ENCODE results near the gene ELOVL4.

The ELOVL4 gene

DNA sequence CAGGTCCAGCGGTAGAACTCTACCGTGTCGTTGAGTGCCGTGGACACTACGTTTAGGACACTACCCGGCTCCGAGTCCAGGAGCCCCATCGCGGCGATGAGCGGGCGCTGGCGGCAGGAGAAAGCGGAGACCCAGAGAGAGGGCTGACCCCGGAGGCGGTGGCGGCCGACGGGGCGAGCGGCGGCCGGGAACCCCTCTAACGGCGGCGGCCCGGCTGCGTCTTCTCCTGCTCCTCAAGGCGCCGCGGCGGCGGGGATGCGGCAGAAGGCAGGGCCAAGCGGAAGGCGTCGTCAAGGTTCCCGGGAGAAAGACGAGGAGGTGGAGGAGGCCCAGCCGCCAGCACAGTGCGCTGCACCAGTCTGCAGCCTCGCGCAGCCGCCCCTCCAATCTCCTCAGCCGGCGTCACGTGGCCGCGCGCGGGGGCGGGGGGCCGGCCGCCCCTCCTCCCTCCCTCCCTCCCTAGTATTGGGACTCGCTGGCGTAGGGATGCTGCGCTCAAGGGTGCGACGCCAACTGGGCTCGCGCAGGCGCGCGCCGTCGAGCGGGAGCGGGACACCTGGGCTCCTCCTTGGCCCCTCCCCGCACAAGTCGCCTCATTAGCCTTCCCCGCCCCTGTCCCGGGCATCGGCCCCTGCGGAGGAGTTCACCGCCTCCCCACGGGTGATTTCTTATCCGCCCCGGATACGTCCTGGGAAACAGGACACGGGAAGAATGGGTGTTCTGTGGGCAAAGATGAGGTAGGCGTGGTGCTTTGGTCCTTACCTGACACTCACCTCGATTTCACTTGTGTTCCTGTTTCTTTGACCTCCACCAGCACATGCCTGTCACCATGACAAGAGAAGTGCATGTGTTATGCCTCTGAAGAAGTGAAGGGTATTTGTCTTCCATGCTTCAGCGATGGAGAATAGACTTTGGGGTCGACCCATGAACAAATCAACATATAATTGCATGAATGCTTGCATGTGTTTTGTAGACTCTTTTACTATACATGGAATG lies at the start of gene ELOVL4:
ELOVL4 (minus strand) TSS at position 363 of the 996 bp plus-strand sequence; CDS start at position 89, 274 bp downstream.
- Histone ChIP-seq H3K4me1 (ENCODE audit: control insufficient read depth in 1 of 2, insufficient read depth in 2 of 2, low read length in 2 of 2) (peaks cover 0 to 13% of the 10 kb centered on the region in 2 donors), H3K36me3 (ENCODE audit: control insufficient read depth in 1 of 2, insufficient read depth in 2 of 2, low read length in 2 of 2) (no peaks in the 10 kb centered on the region), H3K9me3 (ENCODE audit: control insufficient read depth in 1 of 2, low read length in 2 of 2) (no peaks in the 10 kb centered on the region), H3K4me3 (ENCODE audit: low read depth in 1 of 2, low read length in 2 of 2) (peak within 1 kb of the TSS; percentile 60 to 90), H3K27me3 (ENCODE audit: low read depth, low read length) (no peaks in the 10 kb centered on the region), H3K27ac (ENCODE audit: low read length) (no peak within 1 kb of the TSS)

DNA sequence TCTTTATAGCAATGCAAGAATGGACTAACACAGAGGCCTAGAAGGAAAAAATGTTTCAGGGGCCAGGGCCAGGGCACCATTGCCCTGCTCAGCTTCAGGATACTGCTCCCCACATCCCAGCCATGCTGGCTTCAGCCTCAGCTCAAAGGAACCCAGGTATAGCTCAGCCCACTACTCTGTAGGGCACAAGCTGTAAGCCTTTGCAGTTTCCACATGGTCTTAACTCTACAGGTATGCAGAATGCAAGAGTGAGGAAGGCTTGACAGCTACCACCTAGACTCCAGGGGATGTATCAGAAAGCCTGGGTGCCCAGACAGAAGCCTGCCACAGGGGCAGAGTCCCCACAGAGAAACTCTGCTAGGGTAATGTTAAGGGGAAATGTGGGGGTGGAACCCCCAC lies 46.6 kb upstream of the ELOVL4 start:
- Histone ChIP-seq H3K36me3 (ENCODE audit: control insufficient read depth in 1 of 2, insufficient read depth in 2 of 2, low read length in 2 of 2) (no peaks in the 10 kb centered on the region), H3K4me3 (ENCODE audit: low read depth in 1 of 2, low read length in 2 of 2) (no peak overlapping the region), H3K27ac (ENCODE audit: low read length) (no peak overlapping the region), H3K27me3 (ENCODE audit: low read depth, low read length) (no peaks in the 10 kb centered on the region), H3K4me1 (ENCODE audit: control insufficient read depth in 1 of 2, insufficient read depth in 2 of 2, low read length in 2 of 2) (no peaks in the 10 kb centered on the region), H3K9me3 (ENCODE audit: control insufficient read depth in 1 of 2, low read length in 2 of 2) (no peaks in the 10 kb centered on the region)

DNA sequence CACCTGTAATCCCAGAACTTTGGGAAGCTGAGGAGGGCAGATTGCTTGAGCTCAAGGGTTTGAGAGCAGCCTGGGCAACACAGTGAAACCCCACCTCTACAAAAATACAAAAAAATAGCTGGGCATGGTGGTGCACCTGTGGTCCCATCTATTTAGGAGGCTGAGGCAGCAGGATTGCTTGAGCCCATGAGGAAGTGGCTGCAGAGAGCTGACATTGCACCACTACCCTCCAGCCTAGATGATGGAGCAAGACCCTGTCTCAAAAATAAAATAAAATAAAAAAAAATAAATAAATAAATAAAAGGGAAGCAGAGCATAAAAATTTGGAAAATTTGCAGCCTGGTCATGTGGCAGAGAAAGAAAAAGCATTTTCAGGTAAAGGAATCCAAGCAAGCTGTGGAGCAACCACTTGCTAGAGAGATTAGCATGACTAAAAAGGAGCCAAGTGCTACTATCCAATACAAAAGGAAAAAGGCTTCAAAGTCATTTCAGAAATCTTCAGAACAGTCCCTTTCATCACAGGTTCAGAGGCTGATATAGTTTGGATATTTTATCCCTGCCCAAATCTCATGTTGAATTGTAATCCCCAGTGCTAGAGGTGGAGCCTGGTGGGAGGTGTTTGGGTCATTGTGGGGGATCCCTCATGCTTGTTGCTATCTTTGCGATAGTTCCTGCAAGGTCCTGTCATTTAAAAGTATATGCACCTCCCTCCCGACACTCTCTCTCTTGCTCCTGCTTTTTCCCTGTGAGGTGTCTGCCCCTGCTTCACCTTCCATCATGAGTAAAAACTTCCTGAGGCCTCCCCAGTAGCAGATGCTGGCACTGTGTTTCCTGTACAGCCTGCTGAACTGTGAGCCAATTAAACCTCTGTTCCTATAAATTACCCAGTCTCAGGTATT lies 45.9 kb upstream of the ELOVL4 start:
- Histone ChIP-seq H3K9me3 (ENCODE audit: control insufficient read depth in 1 of 2, low read length in 2 of 2) (no peaks in the 10 kb centered on the region), H3K4me1 (ENCODE audit: control insufficient read depth in 1 of 2, insufficient read depth in 2 of 2, low read length in 2 of 2) (no peaks in the 10 kb centered on the region), H3K4me3 (ENCODE audit: low read depth in 1 of 2, low read length in 2 of 2) (no peak overlapping the region), H3K27ac (ENCODE audit: low read length) (no peak overlapping the region), H3K27me3 (ENCODE audit: low read depth, low read length) (no peaks in the 10 kb centered on the region), H3K36me3 (ENCODE audit: control insufficient read depth in 1 of 2, insufficient read depth in 2 of 2, low read length in 2 of 2) (no peaks in the 10 kb centered on the region)

DNA sequence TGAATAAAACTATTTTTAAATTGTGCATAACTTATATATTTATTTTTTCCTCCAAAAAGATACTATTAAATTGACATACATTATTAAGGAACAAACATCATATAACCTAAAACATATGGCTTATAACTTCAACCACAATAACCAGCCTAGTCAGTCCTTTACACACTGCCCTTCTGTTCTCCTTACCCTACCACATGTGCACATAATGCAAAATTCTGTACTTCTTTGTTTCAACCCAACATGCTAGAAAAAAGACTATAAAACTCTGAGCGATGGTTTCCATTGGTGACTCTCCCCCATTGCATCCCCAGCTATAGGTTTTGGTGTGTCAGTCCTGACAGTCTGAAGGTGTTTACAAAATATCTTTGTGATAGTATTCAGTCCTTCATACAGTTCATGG lies 42.3 kb upstream of the ELOVL4 start:
- Histone ChIP-seq H3K9me3 (ENCODE audit: control insufficient read depth in 1 of 2, low read length in 2 of 2) (no peaks in the 10 kb centered on the region), H3K4me3 (ENCODE audit: low read depth in 1 of 2, low read length in 2 of 2) (no peak overlapping the region), H3K36me3 (ENCODE audit: control insufficient read depth in 1 of 2, insufficient read depth in 2 of 2, low read length in 2 of 2) (no peaks in the 10 kb centered on the region), H3K27me3 (ENCODE audit: low read depth, low read length) (no peaks in the 10 kb centered on the region), H3K4me1 (ENCODE audit: control insufficient read depth in 1 of 2, insufficient read depth in 2 of 2, low read length in 2 of 2) (no peaks in the 10 kb centered on the region), H3K27ac (ENCODE audit: low read length) (no peak overlapping the region)

DNA sequence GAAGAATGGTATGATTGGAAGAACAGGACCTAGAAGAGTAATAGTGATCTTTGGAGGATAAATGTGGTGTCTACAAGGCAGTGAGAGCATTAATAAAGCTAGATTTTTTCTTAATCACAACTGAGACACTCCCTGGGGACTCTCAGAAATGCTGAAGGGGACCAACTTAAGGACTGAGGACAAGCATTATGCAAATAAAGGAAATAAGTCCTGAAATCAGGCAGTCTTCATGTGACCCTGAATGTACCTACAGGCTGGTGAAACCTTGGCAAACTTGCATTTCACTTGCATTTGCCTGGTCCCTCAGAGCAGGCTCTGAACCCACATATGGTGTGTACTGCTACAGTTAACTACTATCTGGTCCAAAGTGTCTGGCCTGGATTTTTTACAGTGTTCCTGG lies 37.8 kb upstream of the ELOVL4 start:
- Histone ChIP-seq H3K27me3 (ENCODE audit: low read depth, low read length) (no peaks in the 10 kb centered on the region), H3K27ac (ENCODE audit: low read length) (no peak overlapping the region), H3K4me1 (ENCODE audit: control insufficient read depth in 1 of 2, insufficient read depth in 2 of 2, low read length in 2 of 2) (no peaks in the 10 kb centered on the region), H3K36me3 (ENCODE audit: control insufficient read depth in 1 of 2, insufficient read depth in 2 of 2, low read length in 2 of 2) (no peaks in the 10 kb centered on the region), H3K9me3 (ENCODE audit: control insufficient read depth in 1 of 2, low read length in 2 of 2) (no peaks in the 10 kb centered on the region), H3K4me3 (ENCODE audit: low read depth in 1 of 2, low read length in 2 of 2) (no peak overlapping the region)

DNA sequence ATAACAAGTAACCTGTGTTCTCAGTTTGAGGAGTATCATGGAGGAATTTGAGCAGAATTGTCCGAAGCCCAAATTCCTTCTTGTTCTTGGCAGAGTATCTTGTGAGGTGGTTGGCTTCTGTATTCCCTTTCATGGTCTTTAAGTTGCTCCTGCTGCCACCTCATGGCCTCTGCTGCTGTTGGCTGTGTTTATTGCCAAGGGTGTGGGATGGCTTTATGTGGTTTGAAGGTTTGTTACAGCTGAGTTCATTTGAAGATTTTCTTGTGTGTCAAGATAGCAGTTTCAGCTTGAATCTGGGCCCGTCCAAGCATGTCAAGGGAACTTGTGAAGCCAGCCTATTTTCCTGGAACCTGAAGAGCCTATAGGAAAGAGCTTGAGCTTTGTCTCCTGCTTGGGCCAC lies 36.9 kb upstream of the ELOVL4 start:
- no peaks in the 10 kb centered on the region for H3K9me3 ChIP-seq (ENCODE audit: control insufficient read depth in 1 of 2, low read length in 2 of 2)
- no peaks in the 10 kb centered on the region for H3K36me3 ChIP-seq (ENCODE audit: control insufficient read depth in 1 of 2, insufficient read depth in 2 of 2, low read length in 2 of 2)
- H3K4me1 ChIP-seq (ENCODE audit: control insufficient read depth in 1 of 2, insufficient read depth in 2 of 2, low read length in 2 of 2) = no peaks in the 10 kb centered on the region
- H3K4me3 ChIP-seq (ENCODE audit: low read depth in 1 of 2, low read length in 2 of 2) = no peak overlapping the region
- no peaks in the 10 kb centered on the region for H3K27me3 ChIP-seq (ENCODE audit: low read depth, low read length)
- H3K27ac ChIP-seq (ENCODE audit: low read length) = no peak overlapping the region

DNA sequence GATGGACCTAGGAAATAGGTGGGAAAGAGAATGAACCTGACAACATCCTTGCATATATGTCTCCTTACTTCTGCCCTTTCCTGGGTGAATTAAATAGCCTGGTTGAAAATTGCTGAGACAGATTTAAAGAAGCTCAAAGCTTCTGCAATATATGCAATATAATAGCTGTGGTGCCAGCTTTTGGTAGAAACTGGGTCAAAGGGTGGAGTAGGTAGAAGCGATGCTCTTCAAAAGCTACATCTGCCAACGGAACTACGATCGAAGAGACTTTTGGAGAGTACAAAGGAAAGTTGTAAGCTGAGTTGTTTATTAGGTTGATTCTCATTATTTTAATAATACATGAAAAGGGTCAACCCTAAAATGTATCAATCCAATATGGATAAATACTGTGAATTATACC lies 34.3 kb upstream of the ELOVL4 start:
- Histone ChIP-seq H3K4me3 (ENCODE audit: low read depth in 1 of 2, low read length in 2 of 2) (no peak overlapping the region), H3K4me1 (ENCODE audit: control insufficient read depth in 1 of 2, insufficient read depth in 2 of 2, low read length in 2 of 2) (no peaks in the 10 kb centered on the region), H3K9me3 (ENCODE audit: control insufficient read depth in 1 of 2, low read length in 2 of 2) (no peaks in the 10 kb centered on the region), H3K36me3 (ENCODE audit: control insufficient read depth in 1 of 2, insufficient read depth in 2 of 2, low read length in 2 of 2) (no peaks in the 10 kb centered on the region), H3K27me3 (ENCODE audit: low read depth, low read length) (no peaks in the 10 kb centered on the region), H3K27ac (ENCODE audit: low read length) (no peak overlapping the region)

DNA sequence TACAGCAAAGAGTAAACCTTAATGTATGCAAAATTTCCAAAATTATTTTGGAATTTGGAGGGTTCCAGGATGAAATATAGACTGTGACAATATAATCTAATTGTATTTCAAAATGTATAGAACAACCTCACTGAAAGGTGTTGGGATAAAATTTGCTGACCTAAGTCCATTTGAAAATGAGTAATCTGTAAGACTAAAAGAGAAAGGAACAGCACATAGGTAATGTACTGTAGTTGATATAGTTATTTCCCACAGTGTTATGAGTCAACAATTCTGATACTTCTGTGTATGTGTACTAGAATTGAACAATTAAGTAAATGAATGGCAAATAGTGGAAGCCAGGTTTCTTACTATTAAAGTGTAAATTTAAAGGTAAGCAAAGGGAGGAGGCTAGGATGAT lies 23.8 kb upstream of the ELOVL4 start:
- Histone ChIP-seq H3K9me3 (ENCODE audit: control insufficient read depth in 1 of 2, low read length in 2 of 2) (peaks cover 2 to 6% of the 10 kb centered on the region in 2 donors), H3K4me3 (ENCODE audit: low read depth in 1 of 2, low read length in 2 of 2) (no peak overlapping the region), H3K36me3 (ENCODE audit: control insufficient read depth in 1 of 2, insufficient read depth in 2 of 2, low read length in 2 of 2) (no peaks in the 10 kb centered on the region), H3K4me1 (ENCODE audit: control insufficient read depth in 1 of 2, insufficient read depth in 2 of 2, low read length in 2 of 2) (no peaks in the 10 kb centered on the region), H3K27ac (ENCODE audit: low read length) (no peak overlapping the region), H3K27me3 (ENCODE audit: low read depth, low read length) (no peaks in the 10 kb centered on the region)

DNA sequence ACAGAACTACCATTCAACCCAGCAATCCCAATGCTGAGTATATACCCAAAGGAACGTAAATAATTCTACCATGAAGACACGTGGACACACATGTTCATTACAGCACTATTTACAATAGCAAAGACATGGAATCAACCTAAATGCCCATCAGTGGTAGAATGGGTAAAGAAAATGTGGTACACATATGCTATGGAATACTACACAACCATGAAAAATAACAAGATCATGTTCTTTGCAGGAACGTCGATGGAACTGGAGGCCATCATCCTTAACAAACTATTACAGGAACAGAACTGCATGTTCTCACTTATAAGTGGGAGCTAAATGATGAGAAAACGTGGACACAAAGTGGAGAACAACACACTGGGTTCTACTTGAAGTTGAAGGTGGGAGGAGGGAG lies 22.4 kb upstream of the ELOVL4 start:
- H3K27ac ChIP-seq (ENCODE audit: low read length) = no peak overlapping the region
- H3K27me3 ChIP-seq (ENCODE audit: low read depth, low read length) = no peaks in the 10 kb centered on the region
- no peaks in the 10 kb centered on the region for H3K4me1 ChIP-seq (ENCODE audit: control insufficient read depth in 1 of 2, insufficient read depth in 2 of 2, low read length in 2 of 2)
- H3K36me3 ChIP-seq (ENCODE audit: control insufficient read depth in 1 of 2, insufficient read depth in 2 of 2, low read length in 2 of 2) = no peaks in the 10 kb centered on the region
- H3K9me3 ChIP-seq (ENCODE audit: control insufficient read depth in 1 of 2, low read length in 2 of 2) = peaks cover 2 to 6% of the 10 kb centered on the region in 2 donors
- no peak overlapping the region for H3K4me3 ChIP-seq (ENCODE audit: low read depth in 1 of 2, low read length in 2 of 2)

DNA sequence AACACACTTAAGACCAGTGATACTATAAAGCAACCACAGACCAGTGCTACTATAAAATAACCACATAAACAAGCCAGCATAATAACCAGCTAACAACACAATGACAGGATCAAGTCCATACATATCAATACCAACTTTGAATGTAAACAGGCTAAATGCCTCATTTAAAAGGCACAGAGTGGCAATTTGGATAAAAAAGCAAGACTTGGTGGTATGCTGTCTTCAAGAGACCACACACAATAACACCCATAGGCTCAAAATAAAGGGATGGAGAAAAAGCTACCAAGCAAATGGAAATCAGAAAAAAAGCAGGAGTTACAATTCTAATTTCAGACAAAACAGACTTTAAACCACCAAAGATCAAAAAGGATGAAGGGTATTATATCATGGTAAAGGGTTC lies 19.8 kb upstream of the ELOVL4 start:
- H3K9me3 ChIP-seq (ENCODE audit: control insufficient read depth in 1 of 2, low read length in 2 of 2) = peaks cover 2 to 6% of the 10 kb centered on the region in 2 donors
- no peak overlapping the region for H3K27ac ChIP-seq (ENCODE audit: low read length)
- no peaks in the 10 kb centered on the region for H3K27me3 ChIP-seq (ENCODE audit: low read depth, low read length)
- no peaks in the 10 kb centered on the region for H3K4me1 ChIP-seq (ENCODE audit: control insufficient read depth in 1 of 2, insufficient read depth in 2 of 2, low read length in 2 of 2)
- H3K36me3 ChIP-seq (ENCODE audit: control insufficient read depth in 1 of 2, insufficient read depth in 2 of 2, low read length in 2 of 2) = no peaks in the 10 kb centered on the region
- no peak overlapping the region for H3K4me3 ChIP-seq (ENCODE audit: low read depth in 1 of 2, low read length in 2 of 2)

DNA sequence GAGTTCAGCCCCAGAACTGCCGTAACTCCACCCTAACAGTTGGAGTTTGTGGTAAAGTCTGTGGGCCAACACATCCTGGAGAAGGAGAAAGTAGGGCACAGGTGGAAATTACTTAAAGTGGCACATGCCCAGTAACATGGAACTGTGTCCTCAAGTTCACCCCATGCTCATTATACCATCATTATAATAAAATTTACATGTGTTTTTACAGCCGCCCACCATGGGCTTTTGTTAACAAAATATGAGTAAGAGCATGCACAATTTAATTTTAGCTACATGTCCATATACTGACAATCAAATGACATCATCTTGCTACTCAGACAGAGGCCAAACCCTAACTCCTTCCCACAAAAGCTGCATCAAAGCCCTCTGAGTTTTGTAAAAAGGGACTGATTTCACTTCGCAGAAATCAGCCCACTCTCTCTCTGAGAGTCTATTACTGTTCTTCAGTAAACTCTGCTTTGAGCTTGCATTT lies 17.3 kb upstream of the ELOVL4 start:
- peaks cover 2 to 3% of the 10 kb centered on the region in 2 donors for H3K9me3 ChIP-seq (ENCODE audit: control insufficient read depth in 1 of 2, low read length in 2 of 2)
- H3K4me1 ChIP-seq (ENCODE audit: control insufficient read depth in 1 of 2, insufficient read depth in 2 of 2, low read length in 2 of 2) = no peaks in the 10 kb centered on the region
- no peaks in the 10 kb centered on the region for H3K27me3 ChIP-seq (ENCODE audit: low read depth, low read length)
- no peak overlapping the region for H3K4me3 ChIP-seq (ENCODE audit: low read depth in 1 of 2, low read length in 2 of 2)
- H3K27ac ChIP-seq (ENCODE audit: low read length) = no peak overlapping the region
- no peaks in the 10 kb centered on the region for H3K36me3 ChIP-seq (ENCODE audit: control insufficient read depth in 1 of 2, insufficient read depth in 2 of 2, low read length in 2 of 2)
